Activated T-cell treated with anti-CD3 and anti-CD28 coated beads for 1 hour (primary cell): ENCODE data around the gene ANKRD63.

Source experiments
- DNase-seq: peaks from one replicate; pipeline ENCODE4 v3.0.0-alpha.2; 2020; ENCODE audit warnings: low read depth

The ANKRD63 gene

GRCh38 chr15:40282869-40283614, at the start of gene ANKRD63:
Gene ANKRD63, minus strand, starts transcription at chr15:40283064. Its CDS starts 478 bp downstream, at chr15:40282586.
- DNase-seq = peak; percentile 11

GRCh38 chr15:40332113-40332781, 49.4 kb upstream of the ANKRD63 start:
- no peak for DNase-seq

GRCh38 chr15:40331637-40332036, 48.8 kb upstream of the ANKRD63 start:
- DNase-seq = no peak

- DNase-seq = no peak
Observed at GRCh38 chr15:40331026-40331425, 48.2 kb upstream of the ANKRD63 start.

GRCh38 chr15:40330368-40330836, 47.5 kb upstream of the ANKRD63 start:
- no peak for DNase-seq

GRCh38 chr15:40329804-40330203, 46.9 kb upstream of the ANKRD63 start:
- no peak for DNase-seq

GRCh38 chr15:40328751-40329150, 45.9 kb upstream of the ANKRD63 start:
- DNase-seq = no peak

GRCh38 chr15:40328176-40328575, 45.3 kb upstream of the ANKRD63 start:
- DNase-seq = no peak

GRCh38 chr15:40327457-40327856, 44.6 kb upstream of the ANKRD63 start:
- DNase-seq = no peak

- DNase-seq = no peak
Observed at GRCh38 chr15:40325700-40326099, 42.8 kb upstream of the ANKRD63 start.

- no peak for DNase-seq
Observed at GRCh38 chr15:40325188-40325587, 42.3 kb upstream of the ANKRD63 start.

GRCh38 chr15:40323953-40324937, 41.4 kb upstream of the ANKRD63 start:
- DNase-seq = no peak

- DNase-seq = peak; percentile 86
Observed at GRCh38 chr15:40323239-40323952, 40.5 kb upstream of the ANKRD63 start, which contains the start of gene INAFM2. Gene INAFM2, plus strand, starts transcription at chr15:40323692. Its CDS starts 364 bp downstream, at chr15:40324056.

- no peak for DNase-seq
Observed at GRCh38 chr15:40322531-40323238, 39.8 kb upstream of the ANKRD63 start.

GRCh38 chr15:40320931-40321371, 38.1 kb upstream of the ANKRD63 start:
- DNase-seq = peak; percentile 22

GRCh38 chr15:40320409-40320808, 37.5 kb upstream of the ANKRD63 start:
- no peak for DNase-seq

GRCh38 chr15:40317580-40317979, 34.7 kb upstream of the ANKRD63 start:
- no peak for DNase-seq

- no peak for DNase-seq
Observed at GRCh38 chr15:40316931-40317330, 34.1 kb upstream of the ANKRD63 start.

GRCh38 chr15:40314723-40315276, 31.9 kb upstream of the ANKRD63 start:
- no peak for DNase-seq
